GM23338 (cell line): ENCODE measurements around the gene SRMS. TPM values are rescaled to one million over a fixed set of nuclear protein-coding genes. Genes with fewer than 3 reads are reported as not detected.

Experiments
- ATAC-seq: fragments of 200-7000 bp; cut with Tn5 transposase; 3 replicates; pipeline ENCODE4 v1.9.1; 2020
- DNase-seq: peaks from one replicate; pipeline ENCODE4 v3.0.0-alpha.2; 2015; ENCODE audit warnings: low spot score
- H2AFZ ChIP-seq: fragments of 200-600 bp; sonication (generic); 2 replicates; pipeline ENCODE4 v1.8.0; 2016; ENCODE audit warnings: antibody characterized with exemption, mild to moderate bottlenecking, moderate library complexity
- H3F3A ChIP-seq: fragments of 200-600 bp; sonication (generic); replicated peaks from 2 replicates; pipeline ENCODE4 v1.8.0; 2017; ENCODE audit warnings: antibody characterized with exemption, mixed run types, low read depth
- H3K27ac ChIP-seq: fragments of 200-600 bp; sonication (generic); 2 replicates; pipeline ENCODE4 v1.6.1; 2016; ENCODE audit warnings: low read depth
- H3K27me3 ChIP-seq: fragments of 200-600 bp; sonication (generic); 2 replicates; pipeline ENCODE4 v1.8.0; 2016; ENCODE audit warnings: mild to moderate bottlenecking, mixed run types, moderate library complexity; ENCODE audit not compliant: insufficient read depth
- H3K36me3 ChIP-seq: fragments of 200-600 bp; sonication (generic); 2 replicates; pipeline ENCODE4 v1.8.0; 2016; ENCODE audit warnings: mild to moderate bottlenecking; ENCODE audit not compliant: insufficient read depth
- H3K4me1 ChIP-seq: fragments of 200-600 bp; sonication (generic); 2 replicates; pipeline ENCODE4 v1.8.0; 2016; ENCODE audit warnings: mild to moderate bottlenecking, moderate library complexity; ENCODE audit not compliant: insufficient read depth
- H3K4me2 ChIP-seq: fragments of 200-600 bp; sonication (generic); 2 replicates; pipeline ENCODE4 v1.7.1; 2017; ENCODE audit warnings: mixed run types
- H3K4me3 ChIP-seq: fragments of 200-600 bp; sonication (generic); 2 replicates; pipeline ENCODE4 v1.6.1; 2016; ENCODE audit warnings: mixed run types
- H3K79me2 ChIP-seq: fragments of 200-600 bp; sonication (generic); replicated peaks from 2 replicates; pipeline ENCODE4 v1.8.0; 2017; ENCODE audit warnings: mild to moderate bottlenecking; ENCODE audit not compliant: insufficient read depth
- H3K9me2 ChIP-seq: fragments of 200-600 bp; sonication (generic); 2 replicates; pipeline ENCODE4 v1.8.0; 2017; ENCODE audit not compliant: insufficient read depth
- H4K20me1 ChIP-seq: fragments of 200-600 bp; sonication (generic); replicated peaks from 2 replicates; pipeline ENCODE4 v1.8.0; 2017; ENCODE audit warnings: mild to moderate bottlenecking; ENCODE audit not compliant: insufficient read depth
- H3K27ac Mint-ChIP-seq: 2 replicates; pipeline ENCODE4 v1.8.0; 2020; ENCODE audit warnings: inconsistent platforms, mild to moderate bottlenecking, moderate library complexity, mixed read lengths
- H3K27me3 Mint-ChIP-seq: 3 replicates; pipeline ENCODE4 v1.8.0; 2022; ENCODE audit warnings: low read depth, mild to moderate bottlenecking, moderate library complexity, mixed read lengths, inconsistent platforms; ENCODE audit not compliant: insufficient read depth, poor library complexity
- H3K36me3 Mint-ChIP-seq: 3 replicates; pipeline ENCODE4 v1.8.0; 2021; ENCODE audit warnings: low read depth, mild to moderate bottlenecking, inconsistent platforms, moderate library complexity, mixed read lengths
- H3K4me1 Mint-ChIP-seq: 3 replicates; pipeline ENCODE4 v1.8.0; 2020; ENCODE audit warnings: mild to moderate bottlenecking, inconsistent platforms, mixed read lengths
- H3K4me3 Mint-ChIP-seq: 3 replicates; pipeline ENCODE4 v1.8.0; 2021; ENCODE audit warnings: moderate library complexity, mild to moderate bottlenecking, inconsistent platforms, mixed read lengths
- H3K9me3 Mint-ChIP-seq: 3 replicates; pipeline ENCODE4 v1.8.0; 2020; ENCODE audit warnings: moderate library complexity, mild to moderate bottlenecking, inconsistent platforms, mixed read lengths
- JUNB ChIP-seq: IDR thresholded peaks from one replicate; pipeline ENCODE4 v1.6.1; 2016; ENCODE audit warnings: antibody characterized with exemption; ENCODE audit not compliant: unreplicated experiment
- NANOG ChIP-seq: IDR thresholded peaks from 2 replicates; pipeline ENCODE4 v1.6.1; 2016; ENCODE audit warnings: antibody characterized with exemption, borderline replicate concordance
- POLR2AphosphoS5 ChIP-seq: IDR thresholded peaks from 2 replicates; pipeline ENCODE4 v1.6.1; 2016; ENCODE audit warnings: antibody characterized with exemption, low read depth
- STAT1 ChIP-seq: IDR thresholded peaks from one replicate; pipeline ENCODE4 v1.6.1; 2016; ENCODE audit warnings: antibody characterized with exemption; ENCODE audit not compliant: unreplicated experiment
- ZNF114 ChIP-seq: fragments of 250-450 bp; sonication (Bioruptor Pico); IDR thresholded peaks from 2 replicates; pipeline ENCODE4 v1.5.0; 2020; ENCODE audit warnings: mild to moderate bottlenecking, moderate library complexity
- ZNF331 ChIP-seq: fragments of 250-450 bp; sonication (Bioruptor Pico); IDR thresholded peaks from 2 replicates; pipeline ENCODE4 v1.5.0; 2020; ENCODE audit warnings: low read depth, mild to moderate bottlenecking, moderate library complexity
- polyA plus RNA-seq: library from polyadenylated mRNA; unstranded; fragments of >200 nt; fragmentation: Nextera tagmentation; extraction: Ambion mirVana; gene quantifications from 2 replicates; pipeline ENCODE4 v1.2.1, GENCODE V29; 2016
- total RNA-seq: library from RNA; depleted of rRNA; stranded (reverse); fragments of >200 nt; shearing (Covaris generic); gene quantifications from 2 replicates; pipeline ENCODE4 v1.2.3, GENCODE V29; 2014
- TF ChIP-seq, protein P1 (sequence below), 2 experiments: fragments of 200-600 bp in 1 of 2; sonication (generic) in 1 of 2; conservative IDR thresholded peaks; 2 replicates each; pipeline versions ENCODE4 v1.5.1 to v1.6.1; 2016 to 2017; ENCODE audit warnings: antibody characterized with exemption in 2 of 2, low read depth in 2 of 2, mild to moderate bottlenecking in 2 of 2, moderate library complexity in 1 of 2
- TF ChIP-seq, protein P2 (sequence below): IDR thresholded peaks from one replicate; pipeline ENCODE4 v1.6.1; 2018; ENCODE audit warnings: antibody characterized with exemption; ENCODE audit not compliant: unreplicated experiment
- TF ChIP-seq, protein P3 (sequence below): IDR thresholded peaks from 2 replicates; pipeline ENCODE4 v1.6.1; 2016; ENCODE audit warnings: antibody characterized with exemption

Gene SRMS
- total and polyA plus RNA-seq, 2 experiments from 2014 or later, result 0.23 to 0.59 TPM

DNA sequence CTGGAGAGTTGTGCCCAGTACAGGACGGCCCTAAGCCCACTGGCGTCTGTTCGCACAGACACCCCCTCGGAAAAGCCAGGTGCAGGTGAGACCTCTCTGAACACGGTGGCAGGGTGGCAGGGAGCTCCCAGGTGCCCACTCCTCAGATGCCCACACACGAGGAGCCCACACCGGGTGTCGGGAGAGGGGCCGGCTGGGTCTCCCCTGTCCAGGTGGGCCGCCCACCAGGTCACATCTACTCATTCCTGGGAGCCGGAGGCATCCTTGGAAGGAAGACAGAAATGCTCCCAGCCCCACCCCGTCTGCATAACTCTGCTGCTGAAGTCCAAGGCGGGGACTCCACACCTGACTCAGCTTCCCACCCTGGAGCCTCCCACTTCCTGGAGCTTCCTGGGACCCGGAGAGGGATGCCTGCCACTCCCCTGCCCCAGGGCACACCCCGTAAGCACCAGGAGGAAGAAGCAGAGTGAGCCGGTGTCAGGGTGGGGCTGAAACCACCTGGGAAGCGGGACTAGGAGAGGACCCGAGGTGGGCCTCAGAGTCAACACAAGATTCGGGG, 2.5 kb downstream of the SRMS start:
- H3K4me1 Mint-ChIP-seq, result peaks cover 14% of the 10 kb centered on the region; the same call in 2 of the 3 replicates
- Histone ChIP-seq H3K79me2 (no peaks in the 10 kb centered on the region), H3F3A (no peaks in the 10 kb centered on the region), H3K27ac (no peak overlapping the region), H3K27me3 (no peaks in the 10 kb centered on the region), H3K4me3 (no peak overlapping the region), H3K36me3 (no peaks in the 10 kb centered on the region), H3K4me1 (0 out of 2 replicates have a peak, but pooled peaks cover 5% of the 10 kb centered on the region), H4K20me1 (no peaks in the 10 kb centered on the region), H3K4me2 (no peak overlapping the region), H2AFZ (no peak overlapping the region), H3K9me2 (no peaks in the 10 kb centered on the region)
- no peak overlapping the region for H3K27ac Mint-ChIP-seq
- ATAC-seq (no peak), DNase-seq (no peak)
- H3K36me3 Mint-ChIP-seq, result peaks cover 4% of the 10 kb centered on the region; the same call in 1 of the 3 replicates
- peaks cover 10% of the 10 kb centered on the region for H3K27me3 Mint-ChIP-seq
- TF ChIP-seq STAT1 (no peak), JUNB (no peak)
- TF ChIP-seq, protein P1, sequence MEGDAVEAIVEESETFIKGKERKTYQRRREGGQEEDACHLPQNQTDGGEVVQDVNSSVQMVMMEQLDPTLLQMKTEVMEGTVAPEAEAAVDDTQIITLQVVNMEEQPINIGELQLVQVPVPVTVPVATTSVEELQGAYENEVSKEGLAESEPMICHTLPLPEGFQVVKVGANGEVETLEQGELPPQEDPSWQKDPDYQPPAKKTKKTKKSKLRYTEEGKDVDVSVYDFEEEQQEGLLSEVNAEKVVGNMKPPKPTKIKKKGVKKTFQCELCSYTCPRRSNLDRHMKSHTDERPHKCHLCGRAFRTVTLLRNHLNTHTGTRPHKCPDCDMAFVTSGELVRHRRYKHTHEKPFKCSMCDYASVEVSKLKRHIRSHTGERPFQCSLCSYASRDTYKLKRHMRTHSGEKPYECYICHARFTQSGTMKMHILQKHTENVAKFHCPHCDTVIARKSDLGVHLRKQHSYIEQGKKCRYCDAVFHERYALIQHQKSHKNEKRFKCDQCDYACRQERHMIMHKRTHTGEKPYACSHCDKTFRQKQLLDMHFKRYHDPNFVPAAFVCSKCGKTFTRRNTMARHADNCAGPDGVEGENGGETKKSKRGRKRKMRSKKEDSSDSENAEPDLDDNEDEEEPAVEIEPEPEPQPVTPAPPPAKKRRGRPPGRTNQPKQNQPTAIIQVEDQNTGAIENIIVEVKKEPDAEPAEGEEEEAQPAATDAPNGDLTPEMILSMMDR (conservative IDR thresholded peaks at IDR 0.05; ENCODE audit: low read depth in 2 of 2), result no peak
- no peaks in the 10 kb centered on the region; the same call in 2 of the 3 replicates for H3K9me3 Mint-ChIP-seq
- no peak overlapping the region; the same call in 2 of the 3 replicates for H3K4me3 Mint-ChIP-seq

DNA sequence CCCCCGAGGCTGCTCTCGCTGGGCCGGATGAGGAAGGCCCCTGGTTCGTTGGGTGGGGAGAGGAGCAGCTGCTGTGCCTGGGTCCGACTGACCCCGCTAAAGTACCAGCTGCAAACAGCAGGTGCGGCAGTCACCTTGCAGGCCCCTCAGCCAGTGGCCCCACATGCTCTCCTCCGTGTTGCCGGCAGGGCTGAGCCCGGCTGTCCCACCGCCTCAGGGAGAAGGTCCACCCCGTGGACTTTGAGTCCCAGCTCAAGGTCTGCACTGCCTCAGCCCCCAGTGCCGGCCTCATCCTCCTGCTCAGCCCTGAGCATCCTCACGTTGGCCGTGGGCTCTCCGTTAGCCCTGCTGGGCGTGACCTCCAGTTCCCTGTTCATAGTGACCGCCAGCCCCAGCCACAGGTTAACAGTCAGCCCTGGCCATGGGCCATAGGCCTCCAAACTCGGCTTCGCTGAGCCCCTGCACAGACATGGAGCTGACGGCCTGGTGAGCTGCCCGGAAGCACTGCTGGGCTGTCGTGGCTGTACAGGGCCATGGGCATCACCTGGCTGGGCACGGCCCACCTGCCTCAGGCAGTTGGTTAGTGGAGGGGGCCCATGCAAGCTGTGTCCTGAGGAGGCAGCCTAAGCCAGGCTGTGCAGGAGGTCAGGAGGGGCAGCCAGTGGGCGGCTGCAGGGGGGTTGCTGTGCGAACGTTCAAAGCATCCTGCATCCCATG, 3.1 kb downstream of the SRMS start:
- Histone ChIP-seq H4K20me1 (no peaks in the 10 kb centered on the region), H3K27ac (no peak overlapping the region), H3K9me2 (no peaks in the 10 kb centered on the region), H3K4me2 (no peak overlapping the region), H3K36me3 (no peaks in the 10 kb centered on the region), H3K4me3 (no peak overlapping the region), H3K27me3 (no peaks in the 10 kb centered on the region), H3K79me2 (no peaks in the 10 kb centered on the region), H3F3A (no peaks in the 10 kb centered on the region), H3K4me1 (0 out of 2 replicates have a peak, but pooled peaks cover 5% of the 10 kb centered on the region), H2AFZ (no peak overlapping the region)
- H3K4me1 Mint-ChIP-seq, result peaks cover 11% of the 10 kb centered on the region; the same call in 2 of the 3 replicates
- no peaks in the 10 kb centered on the region; the same call in 2 of the 3 replicates for H3K9me3 Mint-ChIP-seq
- DNase-seq (no peak), ATAC-seq (no peak)
- no peak for TF ChIP-seq POLR2AphosphoS5
- no peak for TF ChIP-seq ZNF331 (CRISPR knock-in tag)
- no peak for TF ChIP-seq JUNB
- TF ChIP-seq STAT1, result no peak
- TF ChIP-seq, protein P2, sequence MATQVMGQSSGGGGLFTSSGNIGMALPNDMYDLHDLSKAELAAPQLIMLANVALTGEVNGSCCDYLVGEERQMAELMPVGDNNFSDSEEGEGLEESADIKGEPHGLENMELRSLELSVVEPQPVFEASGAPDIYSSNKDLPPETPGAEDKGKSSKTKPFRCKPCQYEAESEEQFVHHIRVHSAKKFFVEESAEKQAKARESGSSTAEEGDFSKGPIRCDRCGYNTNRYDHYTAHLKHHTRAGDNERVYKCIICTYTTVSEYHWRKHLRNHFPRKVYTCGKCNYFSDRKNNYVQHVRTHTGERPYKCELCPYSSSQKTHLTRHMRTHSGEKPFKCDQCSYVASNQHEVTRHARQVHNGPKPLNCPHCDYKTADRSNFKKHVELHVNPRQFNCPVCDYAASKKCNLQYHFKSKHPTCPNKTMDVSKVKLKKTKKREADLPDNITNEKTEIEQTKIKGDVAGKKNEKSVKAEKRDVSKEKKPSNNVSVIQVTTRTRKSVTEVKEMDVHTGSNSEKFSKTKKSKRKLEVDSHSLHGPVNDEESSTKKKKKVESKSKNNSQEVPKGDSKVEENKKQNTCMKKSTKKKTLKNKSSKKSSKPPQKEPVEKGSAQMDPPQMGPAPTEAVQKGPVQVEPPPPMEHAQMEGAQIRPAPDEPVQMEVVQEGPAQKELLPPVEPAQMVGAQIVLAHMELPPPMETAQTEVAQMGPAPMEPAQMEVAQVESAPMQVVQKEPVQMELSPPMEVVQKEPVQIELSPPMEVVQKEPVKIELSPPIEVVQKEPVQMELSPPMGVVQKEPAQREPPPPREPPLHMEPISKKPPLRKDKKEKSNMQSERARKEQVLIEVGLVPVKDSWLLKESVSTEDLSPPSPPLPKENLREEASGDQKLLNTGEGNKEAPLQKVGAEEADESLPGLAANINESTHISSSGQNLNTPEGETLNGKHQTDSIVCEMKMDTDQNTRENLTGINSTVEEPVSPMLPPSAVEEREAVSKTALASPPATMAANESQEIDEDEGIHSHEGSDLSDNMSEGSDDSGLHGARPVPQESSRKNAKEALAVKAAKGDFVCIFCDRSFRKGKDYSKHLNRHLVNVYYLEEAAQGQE, result no peak
- TF ChIP-seq NANOG, result no peak
- TF ChIP-seq, protein P3, sequence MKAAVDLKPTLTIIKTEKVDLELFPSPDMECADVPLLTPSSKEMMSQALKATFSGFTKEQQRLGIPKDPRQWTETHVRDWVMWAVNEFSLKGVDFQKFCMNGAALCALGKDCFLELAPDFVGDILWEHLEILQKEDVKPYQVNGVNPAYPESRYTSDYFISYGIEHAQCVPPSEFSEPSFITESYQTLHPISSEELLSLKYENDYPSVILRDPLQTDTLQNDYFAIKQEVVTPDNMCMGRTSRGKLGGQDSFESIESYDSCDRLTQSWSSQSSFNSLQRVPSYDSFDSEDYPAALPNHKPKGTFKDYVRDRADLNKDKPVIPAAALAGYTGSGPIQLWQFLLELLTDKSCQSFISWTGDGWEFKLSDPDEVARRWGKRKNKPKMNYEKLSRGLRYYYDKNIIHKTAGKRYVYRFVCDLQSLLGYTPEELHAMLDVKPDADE, result no peak
- TF ChIP-seq ZNF114 (CRISPR knock-in tag), result no peak
- H3K4me3 Mint-ChIP-seq, result no peak overlapping the region
- peaks cover 4% of the 10 kb centered on the region; the same call in 1 of the 3 replicates for H3K36me3 Mint-ChIP-seq
- no peak overlapping the region for H3K27ac Mint-ChIP-seq
- H3K27me3 Mint-ChIP-seq, result peaks cover 15% of the 10 kb centered on the region
